Measurements from ENCODE around the gene PCCB.

GRCh38 chr3:136250903-136251460 is 842 bp downstream of the PCCB start:
- TF ChIP-seq CTCF (IDR thresholded peaks at IDR 0.05) (peak in 2 of 7 experiments; percentile 4 to 23), POLR2A (IDR thresholded peaks at IDR 0.05) (no peak), EP300 (IDR thresholded peaks at IDR 0.05) (no peak)

Data from stomach (tissue), 4 donors.